Esophagus squamous epithelium (tissue), 4 donors: ENCODE measurements around the gene IYD.

Experiments used
- POLR2A ChIP-seq, 4 donors: fragments of 450-650 bp; IDR thresholded peaks; one replicate each; pipeline ENCODE4 v1.6.1; 2017; ENCODE audit warnings: antibody characterized with exemption in 4 of 4, mild to moderate bottlenecking in 4 of 4, moderate library complexity in 3 of 4
- TF ChIP-seq, protein P1 (sequence below), 6 experiments: fragments of 450-650 bp in 4 of 6; fragments of 200-600 bp in 2 of 6; sonication (generic) in 2 of 6; IDR thresholded peaks; one replicate each; pipeline ENCODE4 v1.5.1; 2016 to 2019; ENCODE audit warnings: antibody characterized with exemption in 6 of 6, mild to moderate bottlenecking in 4 of 6, moderate library complexity in 4 of 6

DNA sequence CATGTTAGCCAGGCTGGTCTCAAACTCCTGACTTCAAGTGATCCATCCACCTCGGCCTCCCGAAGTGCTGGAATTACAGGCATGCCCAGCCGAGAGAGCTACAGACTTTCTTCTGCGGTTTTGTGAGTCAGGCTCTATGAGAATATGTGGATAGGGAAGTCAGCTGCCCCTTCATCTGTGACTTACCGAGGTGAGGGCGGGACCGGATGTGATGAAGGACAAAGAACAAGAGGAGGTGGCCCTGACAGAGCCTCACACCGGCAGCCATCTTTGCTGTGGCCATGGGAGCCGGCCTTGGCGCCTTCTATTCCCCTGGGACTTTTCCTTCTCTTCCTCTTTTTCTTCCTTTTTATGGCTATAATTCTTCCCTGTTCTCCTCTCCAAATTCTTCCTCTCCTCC, 67.0 kb downstream of the IYD start:
- TF ChIP-seq, protein P1, sequence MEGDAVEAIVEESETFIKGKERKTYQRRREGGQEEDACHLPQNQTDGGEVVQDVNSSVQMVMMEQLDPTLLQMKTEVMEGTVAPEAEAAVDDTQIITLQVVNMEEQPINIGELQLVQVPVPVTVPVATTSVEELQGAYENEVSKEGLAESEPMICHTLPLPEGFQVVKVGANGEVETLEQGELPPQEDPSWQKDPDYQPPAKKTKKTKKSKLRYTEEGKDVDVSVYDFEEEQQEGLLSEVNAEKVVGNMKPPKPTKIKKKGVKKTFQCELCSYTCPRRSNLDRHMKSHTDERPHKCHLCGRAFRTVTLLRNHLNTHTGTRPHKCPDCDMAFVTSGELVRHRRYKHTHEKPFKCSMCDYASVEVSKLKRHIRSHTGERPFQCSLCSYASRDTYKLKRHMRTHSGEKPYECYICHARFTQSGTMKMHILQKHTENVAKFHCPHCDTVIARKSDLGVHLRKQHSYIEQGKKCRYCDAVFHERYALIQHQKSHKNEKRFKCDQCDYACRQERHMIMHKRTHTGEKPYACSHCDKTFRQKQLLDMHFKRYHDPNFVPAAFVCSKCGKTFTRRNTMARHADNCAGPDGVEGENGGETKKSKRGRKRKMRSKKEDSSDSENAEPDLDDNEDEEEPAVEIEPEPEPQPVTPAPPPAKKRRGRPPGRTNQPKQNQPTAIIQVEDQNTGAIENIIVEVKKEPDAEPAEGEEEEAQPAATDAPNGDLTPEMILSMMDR (IDR thresholded peaks at IDR 0.05): no peak
- TF ChIP-seq POLR2A (IDR thresholded peaks at IDR 0.05): no peak
